Choroid plexus epithelial cell (primary cell): Measurements from ENCODE around the gene ATP5F1A.
"Not testable (repeated sequence)": the region's sequence is repeated elsewhere in the genome, so short reads cannot be mapped to it uniquely, and the experiment has no call there.

Experiments used
- DNase-seq: peaks from one replicate; pipeline ENCODE4 v3.0.0-alpha.2; 2010; ENCODE audit warnings: low read depth
- H3K4me3 ChIP-seq: 2 replicates; pipeline ENCODE4 v1.5.1; 2011; ENCODE audit warnings: low read depth, mild to moderate bottlenecking, control low read depth, low read length, moderate library complexity
- TF ChIP-seq, protein P1 (sequence below): conservative IDR thresholded peaks from 2 replicates; pipeline ENCODE4 v1.5.1; 2011; ENCODE audit warnings: low read depth, mild to moderate bottlenecking, control low read depth, inconsistent platforms, low read length, moderate library complexity

ATP5F1A gene

DNA sequence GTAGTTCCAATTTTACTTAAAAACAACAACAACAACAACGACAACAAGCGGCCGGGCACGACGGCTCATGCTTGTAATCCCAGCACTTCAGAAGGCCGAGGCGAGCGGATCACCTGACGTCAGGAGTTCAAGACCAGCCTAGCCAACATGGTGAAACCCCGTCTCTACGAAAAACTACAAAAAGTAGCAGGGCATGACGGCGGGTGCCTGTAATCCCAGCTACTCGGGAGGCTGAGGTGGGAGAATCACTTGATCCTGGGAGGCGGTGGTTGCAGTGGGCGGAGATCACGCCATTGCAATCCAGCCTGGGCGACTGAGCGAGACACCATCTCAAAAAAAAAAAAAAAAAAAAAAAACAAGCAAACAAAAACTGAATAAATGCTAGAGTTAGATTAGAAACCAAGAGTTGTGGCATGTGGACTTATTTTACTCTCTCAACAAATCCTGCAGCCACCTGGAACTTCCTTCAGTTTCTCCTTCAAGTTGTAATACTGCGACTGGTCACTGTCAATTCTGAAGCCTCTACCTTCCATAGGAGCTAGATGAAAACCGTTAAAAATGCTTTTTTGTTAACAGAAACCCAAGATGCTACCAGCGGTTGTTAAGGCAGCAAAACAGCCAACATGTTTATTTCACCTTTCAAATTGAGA lies 1.3 kb downstream of the ATP5F1A start:
- peak overlapping the region; percentile 79 for H3K4me3 ChIP-seq
- TF ChIP-seq, protein P1, sequence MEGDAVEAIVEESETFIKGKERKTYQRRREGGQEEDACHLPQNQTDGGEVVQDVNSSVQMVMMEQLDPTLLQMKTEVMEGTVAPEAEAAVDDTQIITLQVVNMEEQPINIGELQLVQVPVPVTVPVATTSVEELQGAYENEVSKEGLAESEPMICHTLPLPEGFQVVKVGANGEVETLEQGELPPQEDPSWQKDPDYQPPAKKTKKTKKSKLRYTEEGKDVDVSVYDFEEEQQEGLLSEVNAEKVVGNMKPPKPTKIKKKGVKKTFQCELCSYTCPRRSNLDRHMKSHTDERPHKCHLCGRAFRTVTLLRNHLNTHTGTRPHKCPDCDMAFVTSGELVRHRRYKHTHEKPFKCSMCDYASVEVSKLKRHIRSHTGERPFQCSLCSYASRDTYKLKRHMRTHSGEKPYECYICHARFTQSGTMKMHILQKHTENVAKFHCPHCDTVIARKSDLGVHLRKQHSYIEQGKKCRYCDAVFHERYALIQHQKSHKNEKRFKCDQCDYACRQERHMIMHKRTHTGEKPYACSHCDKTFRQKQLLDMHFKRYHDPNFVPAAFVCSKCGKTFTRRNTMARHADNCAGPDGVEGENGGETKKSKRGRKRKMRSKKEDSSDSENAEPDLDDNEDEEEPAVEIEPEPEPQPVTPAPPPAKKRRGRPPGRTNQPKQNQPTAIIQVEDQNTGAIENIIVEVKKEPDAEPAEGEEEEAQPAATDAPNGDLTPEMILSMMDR, result no peak
- peak; percentile 27 for DNase-seq

DNA sequence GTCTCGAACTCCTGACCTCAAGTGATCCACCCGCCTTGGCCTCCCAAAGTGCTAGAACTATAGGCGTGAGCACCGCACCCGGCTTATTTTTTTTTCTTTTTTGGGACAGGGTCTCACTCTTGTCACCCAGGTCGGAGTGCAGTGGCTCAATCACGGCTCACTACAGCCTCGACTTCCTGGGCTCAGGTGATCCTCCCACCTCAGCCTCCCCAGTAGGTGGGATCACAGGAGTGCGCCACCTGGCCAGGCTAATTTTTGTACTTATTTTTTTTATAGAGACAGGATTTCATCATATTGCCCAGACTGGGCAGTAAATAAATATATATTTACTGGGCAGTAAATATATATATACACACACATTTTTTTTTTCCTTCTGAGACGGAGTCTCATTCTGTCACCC lies 2.6 kb downstream of the ATP5F1A start:
- no peak for DNase-seq
- no peak overlapping the region for H3K4me3 ChIP-seq
- TF ChIP-seq, protein P1, result no peak

DNA sequence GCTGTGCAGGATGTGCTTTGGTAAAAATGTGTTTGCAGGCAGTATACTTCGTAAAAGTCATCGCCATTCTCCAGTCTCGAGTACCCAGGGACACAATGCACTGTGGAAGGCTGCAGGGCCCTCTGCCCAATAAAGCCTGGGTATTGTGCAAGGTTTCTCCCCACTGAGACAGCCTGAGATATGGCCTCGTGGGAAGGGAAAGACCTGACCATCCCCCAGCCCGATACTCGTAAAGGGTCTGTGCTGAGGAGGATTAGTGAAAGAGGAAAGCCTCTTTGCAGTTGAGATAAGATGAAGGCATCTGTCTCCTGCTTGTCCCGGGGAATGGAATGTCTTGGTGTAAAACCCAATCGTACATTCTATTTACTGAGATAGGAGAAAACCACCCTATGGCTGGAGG lies 9.6 kb downstream of the ATP5F1A start:
- not testable (repeated sequence) for DNase-seq, H3K4me3 ChIP-seq

DNA sequence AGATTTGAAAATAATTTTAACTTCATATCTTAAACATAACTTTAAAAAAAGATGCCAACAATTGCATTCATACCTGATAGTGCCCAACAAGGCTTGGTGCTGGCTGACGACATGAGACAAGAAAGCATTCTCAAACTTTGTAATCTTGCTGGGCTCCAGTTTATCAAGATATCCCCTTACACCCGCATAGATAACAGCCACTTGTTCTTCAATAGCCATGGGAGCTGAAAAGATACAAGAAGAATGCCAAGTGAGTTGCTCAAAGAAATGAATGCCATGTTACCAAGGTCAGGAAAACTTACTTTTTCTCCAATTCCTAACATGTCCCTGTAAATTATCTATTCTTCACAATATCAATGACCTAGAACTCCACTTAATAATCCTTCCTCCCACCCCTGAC lies 13.7 kb downstream of the ATP5F1A start:
- no peak for DNase-seq
- TF ChIP-seq, protein P1, result no peak
- no peak overlapping the region for H3K4me3 ChIP-seq

DNA sequence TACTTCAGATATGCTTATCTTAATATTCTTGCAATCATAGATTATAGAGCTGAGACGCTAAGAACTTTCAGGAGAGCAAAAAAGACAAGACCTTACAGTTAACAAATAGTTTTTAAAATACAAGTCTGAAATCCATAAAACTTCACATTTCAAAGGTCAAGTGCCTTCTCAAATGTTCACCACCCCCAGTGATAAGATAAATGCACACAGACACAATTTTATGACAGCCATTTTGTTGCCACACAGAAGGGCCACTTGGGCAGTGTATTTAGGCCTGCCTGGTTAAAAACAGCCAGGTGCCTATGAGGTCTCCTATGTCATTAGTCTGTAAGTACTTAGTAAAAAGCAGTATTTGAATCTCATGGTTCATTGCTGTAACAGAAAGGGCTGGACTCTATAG lies 17.9 kb downstream of the ATP5F1A start:
- no peak overlapping the region for H3K4me3 ChIP-seq
- TF ChIP-seq, protein P1, result no peak
- DNase-seq, result no peak

DNA sequence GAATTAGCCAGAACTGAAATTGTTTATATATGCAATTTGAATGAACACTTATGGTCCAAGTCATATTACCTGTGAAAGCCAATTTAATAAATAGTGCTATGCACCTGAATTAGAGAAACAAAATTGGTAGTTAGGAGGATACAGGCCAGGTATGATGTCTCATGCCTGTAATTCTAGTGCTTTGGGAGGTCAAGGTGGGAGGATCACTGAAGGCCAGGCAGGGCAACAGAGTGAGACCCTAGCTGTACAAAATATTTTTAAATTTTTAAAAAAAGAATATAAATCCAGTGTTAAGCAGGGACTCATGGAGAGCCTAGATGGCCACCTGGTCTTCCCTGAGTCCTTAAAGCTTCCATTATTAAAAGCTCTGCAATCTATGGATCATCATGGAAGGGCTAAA lies 18.8 kb downstream of the ATP5F1A start:
- H3K4me3 ChIP-seq, result no peak overlapping the region
- no peak for DNase-seq
- TF ChIP-seq, protein P1, result no peak

DNA sequence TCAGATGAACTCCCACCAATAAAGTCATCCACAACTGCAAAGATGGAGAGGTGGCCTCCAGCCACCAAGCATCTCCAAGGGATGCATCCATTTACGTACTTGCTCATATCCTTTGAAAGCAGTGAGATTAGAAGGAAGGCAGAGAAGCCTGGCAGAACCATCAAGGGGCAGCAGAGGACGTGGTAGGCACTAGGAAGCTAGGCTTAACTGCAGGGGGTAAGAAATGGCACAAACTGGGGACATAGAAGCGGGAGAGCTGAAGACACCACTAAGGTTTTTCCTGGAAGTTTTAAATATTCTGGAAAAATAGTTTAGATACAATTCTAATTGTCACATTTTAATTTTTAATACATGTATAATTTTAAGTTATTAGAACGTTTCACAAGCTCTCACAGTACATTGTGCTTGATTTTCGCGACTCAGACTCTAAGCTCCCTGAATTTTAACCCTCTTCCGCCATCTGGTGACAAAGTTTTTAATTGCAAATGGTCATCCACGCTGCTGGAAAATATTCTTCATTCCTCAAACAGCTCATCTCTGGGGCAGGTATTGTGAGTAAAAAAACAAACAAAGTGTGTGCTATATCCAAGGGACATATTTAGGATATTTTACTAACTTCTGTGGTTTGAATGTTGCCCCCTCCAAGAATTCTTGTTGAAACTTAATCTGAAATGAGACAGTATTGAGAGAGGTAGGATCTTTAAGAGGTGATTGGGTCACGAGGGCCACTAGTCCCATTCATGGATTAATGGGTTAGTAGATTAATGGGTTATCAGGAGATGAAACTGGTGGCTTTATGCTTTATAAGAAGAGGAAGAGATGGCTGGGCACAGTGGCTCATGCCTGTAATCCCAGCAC lies 24.4 kb downstream of the ATP5F1A start:
- TF ChIP-seq, protein P1, result peak; percentile 70
- H3K4me3 ChIP-seq, result no peak overlapping the region
- peak; percentile 85 for DNase-seq
